ENCODE data around the gene TSPOAP1. TPM values are rescaled to one million over a fixed set of nuclear protein-coding genes. Genes with fewer than 3 reads are reported as not detected.

TSPOAP1 gene
- polyA plus RNA-seq, 2 of the 4 experiments (the other 2 are of a cell fraction): not detected

GRCh38 chr17:58337210-58337599 lies 8.6 kb upstream of the TSPOAP1 start (continued):
- no peak for TF ChIP-seq HMGXB4 (CRISPR knock-in tag; IDR thresholded peaks at IDR 0.05; ENCODE audit: borderline replicate concordance)

GRCh38 chr17:58336456-58337209 lies 8.0 kb upstream of the TSPOAP1 start:
- H3K4me1 ChIP-seq: 0 out of 3 replicates have a peak, but pooled peaks cover 2% of the 10 kb centered on the region
- no peaks in the 10 kb centered on the region for H3K9me3 ChIP-seq
- no peak overlapping the region for H3K4me2 ChIP-seq
- DNase-seq (ENCODE audit: low read depth in 1 of 2, low spot score in 1 of 2): no peak
- FAIRE-seq: no peak
- ATAC-seq: no peak
- POLR2A ChIA-PET: interaction anchor here (0.9 to 2.7 kb wide), 4 partner anchors 8 to 15 kb away, joined by 3 to 22 read pairs (median 5); partner anchors contain the start of gene SUPT4H1
- no peak overlapping the region for H3K27ac ChIP-seq
- no peak for TF ChIP-seq BCL3 (IDR thresholded peaks at IDR 0.05)
- no peak for TF ChIP-seq ZFP36 (IDR thresholded peaks at IDR 0.05; ENCODE audit: borderline replicate concordance, partially characterized antibody)
- no peak for TF ChIP-seq GATA3 (IDR thresholded peaks at IDR 0.05; ENCODE audit: borderline replicate concordance)
- no peak for TF ChIP-seq MAX (IDR thresholded peaks at IDR 0.05)
- no peak for TF ChIP-seq CTCF (IDR thresholded peaks at IDR 0.05)
- TF ChIP-seq RAD21 (conservative IDR thresholded peaks at IDR 0.05 in 1 of 2, IDR thresholded peaks at IDR 0.05 in 1 of 2): no peak
- TF ChIP-seq ESRRA (IDR thresholded peaks at IDR 0.05; ENCODE audit: borderline replicate concordance, low read length): no peak
- TF ChIP-seq REST (IDR thresholded peaks at IDR 0.05): no peak
- no peak for TF ChIP-seq TP53 (CRISPR knock-in tag; IDR thresholded peaks at IDR 0.05)
- no peak for TF ChIP-seq RCOR1 (IDR thresholded peaks at IDR 0.05; ENCODE audit: low read depth, low read length)
- TF ChIP-seq EHF (CRISPR knock-in tag; IDR thresholded peaks at IDR 0.05): no peak
- no peak for TF ChIP-seq HOXB5 (CRISPR knock-in tag; IDR thresholded peaks at IDR 0.05)
- no peak for TF ChIP-seq EHMT2 (IDR thresholded peaks at IDR 0.05; ENCODE audit: low read depth)
- TF ChIP-seq EP300 (IDR thresholded peaks at IDR 0.05): no peak
- no peak for TF ChIP-seq POLR2A (IDR thresholded peaks at IDR 0.05; ENCODE audit: low read length)
- no peak for TF ChIP-seq KDM5A (IDR thresholded peaks at IDR 0.05)
- WGBS (ENCODE audit: missing lambda C conversion rate): 61% methylated on average over 5 of the region's 5 CpGs
- no peak overlapping the region for H3K4me3 ChIP-seq
- CTCF ChIA-PET: interaction anchor here (0.9 to 3.8 kb wide), 6 partner anchors 11 to 164 kb away, joined by 3 to 22 read pairs (median 6); partner anchors contain the start of genes RNF43 and SUPT4H1
